IMR-90 (cell line): ENCODE results near the gene RSU1. TPM values are rescaled to one million over a fixed set of nuclear protein-coding genes. Genes with fewer than 3 reads are reported as not detected.

Source experiments
- ATAC-seq: fragments of 200-7000 bp; cut with Tn5 transposase; 2 replicates; pipeline ENCODE4 v1.9.1; 2020; ENCODE audit warnings: low read depth, mild to moderate bottlenecking, moderate library complexity
- BruUV-seq: library from RNA; stranded (reverse); fragments of 400-500 nt; replicated peaks from 2 replicates; lab custom pipeline; 2021; lab: Mats Ljungman, UMichigan
- CTCF ChIA-PET: fragments of 300-600 bp; formaldehyde crosslinking; extraction: SDS; loops from one replicate; lab custom pipeline; 2021; ENCODE audit warnings: antibody characterized with exemption; lab: Yijun Ruan, JAX
- POLR2A ChIA-PET: fragments of 300-600 bp; sonication (Branson Sonifier 250); formaldehyde crosslinking; loops from one replicate; lab custom pipeline; 2022; ENCODE audit warnings: antibody characterized with exemption; ENCODE audit not compliant: unreplicated experiment; lab: Charles Lee
- DNase-seq: peaks from one replicate; pipeline ENCODE4 v3.0.0; 2013
- H2AFZ ChIP-seq: replicated peaks from 2 replicates; pipeline ENCODE3; 2013; ENCODE audit warnings: low read length, mild to moderate bottlenecking; ENCODE audit not compliant: poor library complexity
- H2AK5ac ChIP-seq: 2 replicates; pipeline ENCODE4 v1.6.1; 2013; ENCODE audit warnings: low read depth, low read length, inconsistent platforms
- H2AK9ac ChIP-seq: replicated peaks from 2 replicates; pipeline ENCODE3; 2013; ENCODE audit warnings: mild to moderate bottlenecking, low read depth, low read length, moderate library complexity; ENCODE audit not compliant: poor library complexity
- H2BK120ac ChIP-seq: 2 replicates; pipeline ENCODE4 v1.6.1; 2013; ENCODE audit warnings: low read depth, low read length, inconsistent platforms
- H2BK15ac ChIP-seq: 3 replicates; pipeline ENCODE4 v1.6.1; 2013; ENCODE audit warnings: low read depth, low read length, inconsistent platforms
- H2BK20ac ChIP-seq: 2 replicates; pipeline ENCODE4 v1.6.1; 2013; ENCODE audit warnings: low read depth, mild to moderate bottlenecking, inconsistent platforms, low read length, moderate library complexity
- H2BK5ac ChIP-seq: 2 replicates; pipeline ENCODE4 v1.6.1; 2013; ENCODE audit warnings: mild to moderate bottlenecking, low read depth, low read length, inconsistent platforms; ENCODE audit not compliant: poor library complexity, severe bottlenecking
- H3K14ac ChIP-seq: replicated peaks from 2 replicates; pipeline ENCODE4 v1.6.1; 2013; ENCODE audit warnings: low read depth, low read length, inconsistent platforms
- H3K18ac ChIP-seq: 2 replicates; pipeline ENCODE4 v1.6.1; 2013; ENCODE audit warnings: low read depth, low read length, control low read depth
- H3K23ac ChIP-seq: 2 replicates; pipeline ENCODE4 v1.6.1; 2013; ENCODE audit warnings: low read depth, low read length, inconsistent platforms
- H3K27ac ChIP-seq: 2 replicates; pipeline ENCODE4 v1.5.1; 2013; ENCODE audit warnings: mild to moderate bottlenecking, control low read depth, low read length; ENCODE audit not compliant: insufficient read depth
- H3K27me3 ChIP-seq: 2 replicates; pipeline ENCODE4 v1.6.1; 2013; ENCODE audit warnings: low read length; ENCODE audit not compliant: control insufficient read depth, insufficient read depth
- H3K36me3 ChIP-seq: 2 replicates; pipeline ENCODE4 v1.6.1; 2013; ENCODE audit warnings: low read length, mixed read lengths; ENCODE audit not compliant: control insufficient read depth, insufficient read depth
- H3K4ac ChIP-seq: 2 replicates; pipeline ENCODE4 v1.6.1; 2013; ENCODE audit warnings: low read depth, low read length, inconsistent platforms
- H3K4me1 ChIP-seq: 2 replicates; pipeline ENCODE4 v1.6.1; 2013; ENCODE audit warnings: low read length, mixed read lengths; ENCODE audit not compliant: control insufficient read depth, insufficient read depth
- H3K4me2 ChIP-seq: 2 replicates; pipeline ENCODE4 v1.6.1; 2013; ENCODE audit warnings: low read depth, mild to moderate bottlenecking, control low read depth, low read length, moderate library complexity
- H3K4me3 ChIP-seq: 2 replicates; pipeline ENCODE4 v1.5.1; 2013; ENCODE audit warnings: low read depth, mild to moderate bottlenecking, control low read depth, low read length, moderate library complexity; ENCODE audit not compliant: insufficient read depth
- H3K56ac ChIP-seq: 2 replicates; pipeline ENCODE4 v1.6.1; 2013; ENCODE audit warnings: low read length, inconsistent platforms; ENCODE audit not compliant: insufficient read depth; ENCODE audit errors: extremely low read depth
- H3K79me1 ChIP-seq, 2 experiments: 2 replicates each; pipeline ENCODE4 v1.6.1; 2013; ENCODE audit warnings: low read length in 2 of 2, inconsistent platforms in 1 of 2, low read depth in 1 of 2
- H3K9ac ChIP-seq: 2 replicates; pipeline ENCODE4 v1.6.1; 2013; ENCODE audit warnings: low read depth, low read length, control low read depth
- H3K9me1 ChIP-seq: 2 replicates; pipeline ENCODE4 v1.6.1; 2013; ENCODE audit warnings: low read length, inconsistent platforms; ENCODE audit not compliant: insufficient read depth
- H3K9me3 ChIP-seq: 2 replicates; pipeline ENCODE4 v1.6.1; 2013; ENCODE audit warnings: low read length; ENCODE audit not compliant: control insufficient read depth, insufficient read depth
- H4K20me1 ChIP-seq: 2 replicates; pipeline ENCODE4 v1.6.1; 2013; ENCODE audit warnings: low read length, inconsistent platforms; ENCODE audit not compliant: insufficient read depth
- H4K5ac ChIP-seq: 2 replicates; pipeline ENCODE4 v1.6.1; 2013; ENCODE audit warnings: mild to moderate bottlenecking, low read depth, low read length, control low read depth
- H4K8ac ChIP-seq, 2 experiments: 2 replicates each; pipeline ENCODE4 v1.6.1; 2013; ENCODE audit warnings: low read depth in 2 of 2, low read length in 2 of 2, control low read depth in 1 of 2, inconsistent platforms in 1 of 2
- H4K91ac ChIP-seq: 2 replicates; pipeline ENCODE4 v1.6.1; 2013; ENCODE audit warnings: low read depth, low read length, inconsistent platforms; ENCODE audit not compliant: insufficient read depth
- CEBPB ChIP-seq: IDR thresholded peaks from 2 replicates; pipeline ENCODE4 v1.6.1; 2012; ENCODE audit warnings: low read depth, low read length, improper control_type of control experiment
- WGBS, 2 experiments: methylation state at CpG; one replicate each; pipeline versions ENCODE4 v1.1.5 to v1.1.7; 2013; ENCODE audit warnings: missing lambda C conversion rate in 2 of 2; ENCODE audit not compliant: insufficient read length in 1 of 2; ENCODE audit errors: extremely low coverage in 2 of 2; 5-methylcytosine and 5-hydroxymethylcytosine counted together
- dilution Hi-C: fragments of 300-500 bp; cut with HindIII; formaldehyde crosslinking; loops from one replicate; pipeline ENCODE4 v1.14.3; 2018; ENCODE audit warnings: low sequenced_read_pairs; ENCODE audit not compliant: unreplicated experiment
- in situ Hi-C: fragments of 300-500 bp; cut with MboI; formaldehyde crosslinking; loops from 3 replicates; pipeline ENCODE4 v1.14.3; 2019; ENCODE audit warnings: low sequenced_read_pairs, inconsistent platforms, mixed read lengths
- intact Hi-C: fragments of 100-400 bp; cut with micrococcal nuclease; formaldehyde crosslinking; loops from 2 replicates; pipeline ENCODE4 v1.10.0; 2022
- polyA plus RNA-seq, 3 experiments: library from polyadenylated mRNA; depleted of rRNA; stranded (reverse); fragments of >200 nt; gene quantifications; 2 replicates each; pipeline ENCODE4 v1.2.3, GENCODE V29; 2012; ENCODE audit warnings: low replicate concordance in 1 of 3
- total RNA-seq: library from RNA; depleted of rRNA; stranded (reverse); fragments of >200 nt; gene quantifications from 2 replicates; pipeline ENCODE4 v1.2.3, GENCODE V29; 2012
- TF ChIP-seq, protein P1 (sequence below): fragments of 150-350 bp; IDR thresholded peaks from 2 replicates; pipeline ENCODE4 v1.6.1; 2016; ENCODE audit warnings: low read depth, mild to moderate bottlenecking, low read length, moderate library complexity, borderline replicate concordance

Gene RSU1
- total and polyA plus RNA-seq, 2 of the 4 experiments (the other 2 are of a cell fraction): 134 to 148 TPM

DNA sequence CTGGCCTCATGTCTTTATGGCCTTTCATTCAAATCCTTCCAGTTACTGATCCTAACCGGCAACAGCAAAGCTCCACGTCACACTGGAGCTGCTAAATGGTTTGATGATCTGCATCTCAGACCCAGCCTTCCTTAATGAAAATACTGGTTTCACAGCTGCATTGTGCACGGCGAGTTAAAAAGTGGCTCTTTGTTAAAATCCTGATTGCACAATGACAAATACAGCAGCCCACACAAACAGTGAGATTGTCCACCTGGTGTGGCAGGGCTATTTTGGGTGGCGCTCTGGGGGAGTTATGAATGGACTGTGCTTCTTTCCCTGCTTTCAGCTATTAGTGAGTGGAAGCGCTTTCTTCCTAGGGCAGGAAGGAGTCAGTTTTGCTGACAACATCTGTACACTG, 232.1 kb downstream of the RSU1 start:
- ChIA-PET CTCF (interaction anchor here (0.6 kb wide), 1 partner anchor 1326 kb away, joined by 3 read pairs; no protein-coding TSS in a partner anchor), POLR2A (no interaction called here)
- H2BK20ac ChIP-seq: no peak overlapping the region
- H2BK120ac ChIP-seq: no peak overlapping the region
- no peak overlapping the region for H3K23ac ChIP-seq
- no peak overlapping the region for H4K91ac ChIP-seq
- in situ Hi-C loops: no loop called here
- intact Hi-C loops: no loop called here
- ATAC-seq: no peak
- no peak overlapping the region for H3K9ac ChIP-seq
- H2AFZ ChIP-seq: no peak overlapping the region
- H3K4me3 ChIP-seq: no peak overlapping the region
- no peak overlapping the region for H3K56ac ChIP-seq
- H3K36me3 ChIP-seq: no peaks in the 10 kb centered on the region
- no peak overlapping the region for H3K14ac ChIP-seq
- BruUV-seq: no TSS peak
- no peak overlapping the region for H2BK5ac ChIP-seq
- peaks cover 4% of the 10 kb centered on the region; the same call in 1 of the 2 replicates for H3K4me1 ChIP-seq
- no peak overlapping the region for H3K4me2 ChIP-seq
- H3K27ac ChIP-seq: no peak overlapping the region
- TF ChIP-seq, protein P1, sequence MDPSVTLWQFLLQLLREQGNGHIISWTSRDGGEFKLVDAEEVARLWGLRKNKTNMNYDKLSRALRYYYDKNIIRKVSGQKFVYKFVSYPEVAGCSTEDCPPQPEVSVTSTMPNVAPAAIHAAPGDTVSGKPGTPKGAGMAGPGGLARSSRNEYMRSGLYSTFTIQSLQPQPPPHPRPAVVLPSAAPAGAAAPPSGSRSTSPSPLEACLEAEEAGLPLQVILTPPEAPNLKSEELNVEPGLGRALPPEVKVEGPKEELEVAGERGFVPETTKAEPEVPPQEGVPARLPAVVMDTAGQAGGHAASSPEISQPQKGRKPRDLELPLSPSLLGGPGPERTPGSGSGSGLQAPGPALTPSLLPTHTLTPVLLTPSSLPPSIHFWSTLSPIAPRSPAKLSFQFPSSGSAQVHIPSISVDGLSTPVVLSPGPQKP: no peak
- TF ChIP-seq CEBPB: peak; percentile 36; the same call in 1 of the 2 replicates
- no peak overlapping the region for H4K5ac ChIP-seq
- H3K9me1 ChIP-seq: no peaks in the 10 kb centered on the region; the same call in 1 of the 2 replicates
- H3K9me3 ChIP-seq: no peaks in the 10 kb centered on the region
- no peaks in the 10 kb centered on the region for H4K20me1 ChIP-seq
- H3K79me1 ChIP-seq: no peaks in the 10 kb centered on the region
- no peak overlapping the region for H3K4ac ChIP-seq
- no peak overlapping the region for H4K8ac ChIP-seq
- no peaks in the 10 kb centered on the region for H3K27me3 ChIP-seq
- no peak for DNase-seq
- no peak overlapping the region for H2AK5ac ChIP-seq
- dilution Hi-C loops: no loop called here
- no peak overlapping the region for H3K18ac ChIP-seq
- H2BK15ac ChIP-seq: no peak overlapping the region
- H2AK9ac ChIP-seq: no peak overlapping the region
- WGBS, 2 experiments: 61% methylated on average over 3 of the region's 6 CpGs; no CpG with 5 or more reads in 1 of the 2 experiments
